CD8-positive, alpha-beta memory T cell (primary cell): ENCODE data around the gene PSMD1. TPM values are rescaled to one million over a fixed set of nuclear protein-coding genes. Genes with fewer than 3 reads are reported as not detected.

Source experiments
- CTCF ChIA-PET: fragments of 350-600 bp; sonication (Branson Sonifier 250); formaldehyde crosslinking; loops from one replicate; lab custom pipeline; 2021; ENCODE audit warnings: antibody characterized with exemption; lab: Charles Lee
- POLR2A ChIA-PET: fragments of 350-600 bp; sonication (Branson Sonifier 250); formaldehyde crosslinking; loops from one replicate; lab custom pipeline; 2021; ENCODE audit warnings: antibody characterized with exemption; lab: Charles Lee
- DNase-seq, 5 donors: peaks; one replicate each; pipeline versions ENCODE4 v3.0.0 to v3.0.0-alpha.2; 2020 to 2022; ENCODE audit warnings: mixed read lengths in 1 of 5
- H3K27ac ChIP-seq: one replicate; pipeline ENCODE4 v1.7.0; 2013; ENCODE audit warnings: low read depth, mild to moderate bottlenecking, low read length, moderate library complexity
- H3K27me3 ChIP-seq: 2 replicates; pipeline ENCODE4 v1.7.0; 2013; ENCODE audit warnings: low read length, mild to moderate bottlenecking; ENCODE audit not compliant: insufficient read depth, poor library complexity, severe bottlenecking
- H3K36me3 ChIP-seq: 2 replicates; pipeline ENCODE4 v1.7.0; 2013; ENCODE audit warnings: mild to moderate bottlenecking, low read length, moderate library complexity; ENCODE audit not compliant: insufficient read depth
- H3K4me1 ChIP-seq: 2 replicates; pipeline ENCODE4 v1.7.0; 2013; ENCODE audit warnings: mild to moderate bottlenecking, low read length, moderate library complexity; ENCODE audit not compliant: insufficient read depth
- H3K4me3 ChIP-seq: 2 replicates; pipeline ENCODE4 v1.7.0; 2013; ENCODE audit warnings: mild to moderate bottlenecking, low read length
- H3K9me3 ChIP-seq: 2 replicates; pipeline ENCODE4 v1.7.0; 2013; ENCODE audit warnings: mild to moderate bottlenecking, low read length
- H3K27ac Mint-ChIP-seq, 8 donors: one replicate each; pipeline ENCODE4 v1.8.0; 2020 to 2021; ENCODE audit warnings: mixed read lengths in 8 of 8, mild to moderate bottlenecking in 6 of 8, inconsistent platforms in 3 of 8, moderate library complexity in 3 of 8
- H3K27me3 Mint-ChIP-seq, 2 donors: one replicate each; pipeline ENCODE4 v1.8.0; 2020 to 2021; ENCODE audit warnings: mixed read lengths in 2 of 2, mild to moderate bottlenecking in 1 of 2, moderate library complexity in 1 of 2
- H3K36me3 Mint-ChIP-seq, 3 donors: one replicate each; pipeline ENCODE4 v1.8.0; 2020 to 2021; ENCODE audit warnings: mixed read lengths in 3 of 3, inconsistent platforms in 1 of 3, mild to moderate bottlenecking in 1 of 3
- H3K4me1 Mint-ChIP-seq, 3 donors: one replicate each; pipeline ENCODE4 v1.8.0; 2020 to 2021; ENCODE audit warnings: mixed read lengths in 3 of 3, inconsistent platforms in 1 of 3, mild to moderate bottlenecking in 1 of 3
- H3K4me3 Mint-ChIP-seq, 7 donors: one replicate each; pipeline ENCODE4 v1.8.0; 2020 to 2021; ENCODE audit warnings: mixed read lengths in 7 of 7, mild to moderate bottlenecking in 6 of 7, moderate library complexity in 4 of 7, inconsistent platforms in 2 of 7
- H3K9me3 Mint-ChIP-seq, 5 donors: one replicate each; pipeline ENCODE4 v1.8.0; 2020 to 2022; ENCODE audit warnings: mixed read lengths in 5 of 5, mild to moderate bottlenecking in 3 of 5, moderate library complexity in 2 of 5, inconsistent platforms in 1 of 5
- polyA plus RNA-seq: library from polyadenylated mRNA; unstranded; fragments of 300-500 nt; fragmentation: Illumina TruSeq; gene quantifications from one replicate; pipeline ENCODE4 v1.2.3, GENCODE V29; 2021
- total RNA-seq, 2 experiments: library from RNA; stranded (reverse); gene quantifications; one replicate each; pipeline ENCODE4 v1.2.3, GENCODE V29; 2021

The PSMD1 gene
- total and polyA plus RNA-seq, 3 experiments from 2014 or later = 60.6 to 176 (median 164) TPM

DNA sequence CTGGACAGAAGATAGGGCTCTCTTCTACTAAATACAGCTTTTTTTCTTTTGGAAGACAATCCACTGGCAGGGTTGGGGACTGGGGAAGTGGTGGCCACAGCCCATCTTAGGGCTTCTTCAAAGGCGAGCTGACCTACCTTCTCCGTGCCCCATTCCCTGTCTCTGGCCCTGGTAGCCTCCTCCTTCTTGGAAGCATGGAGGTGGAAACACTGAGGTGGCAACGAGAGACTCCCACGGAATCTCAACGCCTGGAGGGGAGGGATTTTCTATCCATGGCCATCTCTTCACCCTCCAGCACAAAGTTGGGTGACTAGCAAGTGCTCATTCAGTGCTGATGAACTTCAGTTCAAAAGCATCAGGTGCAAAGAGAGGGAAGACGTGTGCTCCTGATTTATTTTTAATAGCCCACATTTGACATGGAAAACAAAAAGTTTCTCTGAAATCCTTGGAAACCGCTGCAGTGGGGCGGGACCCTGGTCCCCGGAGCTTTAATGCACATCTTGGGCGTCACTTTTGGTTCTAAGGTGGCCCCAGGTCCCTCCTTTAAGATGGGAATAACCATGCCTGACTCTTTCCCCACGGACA is 141.1 kb downstream of the PSMD1 start:
- peak overlapping the region; percentile 50 to 87 (median 78) for H3K27ac Mint-ChIP-seq
- peak overlapping the region; percentile 90 to 99 (median 93) for H3K4me3 Mint-ChIP-seq
- H3K27me3 ChIP-seq = no peaks in the 10 kb centered on the region
- ChIA-PET CTCF (no interaction called here), POLR2A (no interaction called here)
- H3K9me3 Mint-ChIP-seq = no peaks in the 10 kb centered on the region
- peak overlapping the region; percentile 99 for H3K4me3 ChIP-seq
- H3K27me3 Mint-ChIP-seq = peaks cover 2 to 4% of the 10 kb centered on the region in 2 donors
- no peak for DNase-seq
- peaks cover 0 to 4% (median 0%) of the 10 kb centered on the region in 3 donors for H3K36me3 Mint-ChIP-seq
- no peaks in the 10 kb centered on the region for H3K36me3 ChIP-seq
- H3K4me1 ChIP-seq = peaks cover 11% of the 10 kb centered on the region
- peaks cover 11 to 16% (median 12%) of the 10 kb centered on the region in 3 donors for H3K4me1 Mint-ChIP-seq
- peak overlapping the region; percentile 35 for H3K27ac ChIP-seq
- H3K9me3 ChIP-seq = no peaks in the 10 kb centered on the region

- H3K4me3 Mint-ChIP-seq = peak within 1 kb of the TSS; percentile 90 to 99 (median 93)
- Histone ChIP-seq H3K36me3 (no peaks in the 10 kb centered on the region), H3K27ac (peak within 1 kb of the TSS; percentile 35), H3K27me3 (no peaks in the 10 kb centered on the region), H3K9me3 (no peaks in the 10 kb centered on the region), H3K4me1 (peaks cover 11% of the 10 kb centered on the region), H3K4me3 (peak within 1 kb of the TSS; percentile 99)
- DNase-seq = peak; percentile 58 to 78 (median 69)
- peaks cover 11 to 16% (median 12%) of the 10 kb centered on the region in 3 donors for H3K4me1 Mint-ChIP-seq
- ChIA-PET POLR2A (no interaction called here), CTCF (no interaction called here)
- peaks cover 0 to 4% (median 0%) of the 10 kb centered on the region in 3 donors for H3K36me3 Mint-ChIP-seq
- H3K27ac Mint-ChIP-seq = peak within 1 kb of the TSS; percentile 65 to 92 (median 80)
- H3K27me3 Mint-ChIP-seq = peaks cover 2 to 4% of the 10 kb centered on the region in 2 donors
- H3K9me3 Mint-ChIP-seq = no peaks in the 10 kb centered on the region
These were observed 141.9 kb downstream of the PSMD1 start, which contains the start of gene ARMC9 for GRCh38 chr2:231198291-231199173. ARMC9 (plus strand) TSS chr2:231198631; CDS start chr2:231206239, 7,608 bp downstream.

- Mint-ChIP-seq H3K4me3 (peak overlapping the region; percentile 84 to 93 (median 86)), H3K36me3 (peaks cover 0 to 4% (median 0%) of the 10 kb centered on the region in 3 donors), H3K4me1 (peaks cover 11 to 16% (median 12%) of the 10 kb centered on the region in 3 donors), H3K9me3 (no peaks in the 10 kb centered on the region), H3K27me3 (peaks cover under 1 to 2% of the 10 kb centered on the region in 2 donors), H3K27ac (peak overlapping the region in 7 of 8 donors; percentile 14 to 79 (median 70))
- DNase-seq = no peak
- no peaks in the 10 kb centered on the region for H3K27me3 ChIP-seq
- CTCF ChIA-PET = no interaction called here
- H3K27ac ChIP-seq = no peak overlapping the region
- peaks cover 11% of the 10 kb centered on the region for H3K4me1 ChIP-seq
- no peaks in the 10 kb centered on the region for H3K9me3 ChIP-seq
- POLR2A ChIA-PET = no interaction called here
- peak overlapping the region; percentile 99 for H3K4me3 ChIP-seq
- no peaks in the 10 kb centered on the region for H3K36me3 ChIP-seq
These were observed 142.6 kb downstream of the PSMD1 start for GRCh38 chr2:231199219-231199618.

- Mint-ChIP-seq H3K4me1 (peaks cover 11 to 16% (median 12%) of the 10 kb centered on the region in 3 donors), H3K27me3 (peaks cover 0 to 5% of the 10 kb centered on the region in 2 donors), H3K4me3 (peak overlapping the region in 2 of 7 donors; percentile 57 to 63), H3K9me3 (no peaks in the 10 kb centered on the region), H3K27ac (no peak overlapping the region), H3K36me3 (peaks cover 0 to 4% (median 0%) of the 10 kb centered on the region in 3 donors)
- Histone ChIP-seq H3K4me3 (no peak overlapping the region), H3K36me3 (no peaks in the 10 kb centered on the region), H3K27me3 (no peaks in the 10 kb centered on the region), H3K9me3 (no peaks in the 10 kb centered on the region), H3K4me1 (peaks cover 11% of the 10 kb centered on the region), H3K27ac (no peak overlapping the region)
- ChIA-PET POLR2A (no interaction called here), CTCF (no interaction called here)
- no peak for DNase-seq
These were observed 144.3 kb downstream of the PSMD1 start for GRCh38 chr2:231200805-231201474.

DNA sequence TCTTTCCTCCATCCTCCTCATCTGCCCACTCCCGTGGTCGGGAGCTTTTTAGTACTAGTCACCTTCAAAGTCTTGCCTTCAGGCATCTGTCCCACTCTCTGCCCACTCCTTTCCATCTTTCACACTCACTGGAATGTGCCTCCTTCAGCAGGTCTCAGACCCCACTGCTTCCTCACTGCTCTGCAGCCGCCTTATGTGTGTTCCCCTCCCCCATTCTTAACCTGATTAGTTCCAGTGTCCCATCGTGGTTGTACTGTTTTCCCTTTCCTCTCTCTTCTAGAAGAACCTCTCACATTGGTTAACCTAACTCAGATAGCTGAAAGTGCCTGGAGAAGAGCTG is 144.8 kb downstream of the PSMD1 start:
- Histone ChIP-seq H3K4me1 (peaks cover 11% of the 10 kb centered on the region), H3K4me3 (no peak overlapping the region), H3K27ac (no peak overlapping the region), H3K36me3 (no peaks in the 10 kb centered on the region), H3K9me3 (no peaks in the 10 kb centered on the region), H3K27me3 (no peaks in the 10 kb centered on the region)
- CTCF ChIA-PET = no interaction called here
- Mint-ChIP-seq H3K36me3 (peaks cover 0 to 4% (median 0%) of the 10 kb centered on the region in 3 donors), H3K4me1 (peaks cover 11 to 16% (median 12%) of the 10 kb centered on the region in 3 donors), H3K27me3 (peaks cover 0 to 5% of the 10 kb centered on the region in 2 donors), H3K4me3 (peak overlapping the region in 2 of 7 donors; percentile 57 to 63), H3K27ac (peak overlapping the region in 1 of 8 donors; percentile 5), H3K9me3 (no peaks in the 10 kb centered on the region)
- POLR2A ChIA-PET = no interaction called here
- no peak for DNase-seq

DNA sequence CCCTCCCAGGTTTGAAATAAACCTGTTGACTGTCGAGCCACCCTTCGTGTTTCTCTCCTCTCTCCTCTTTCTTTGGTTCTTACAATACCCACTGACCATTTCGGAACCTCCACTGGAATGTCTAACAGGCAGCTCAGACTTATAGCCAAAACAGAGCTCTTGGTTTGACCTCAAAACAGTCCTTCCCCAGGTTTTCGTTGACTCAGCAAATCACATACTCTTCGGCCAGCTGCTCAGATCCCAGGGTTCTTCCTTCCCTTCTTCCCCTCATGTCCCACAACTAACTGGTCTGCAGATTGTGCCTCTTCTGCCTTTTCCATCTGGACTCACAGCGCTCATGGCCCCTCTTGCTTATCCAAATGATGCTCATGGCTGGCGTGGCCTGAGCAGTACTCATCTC is 146.4 kb downstream of the PSMD1 start:
- peaks cover 0 to 5% of the 10 kb centered on the region in 2 donors for H3K27me3 Mint-ChIP-seq
- Histone ChIP-seq H3K36me3 (no peaks in the 10 kb centered on the region), H3K9me3 (no peaks in the 10 kb centered on the region), H3K27ac (no peak overlapping the region), H3K4me3 (no peak overlapping the region), H3K27me3 (no peaks in the 10 kb centered on the region), H3K4me1 (peaks cover 5% of the 10 kb centered on the region)
- peak overlapping the region in 1 of 7 donors; percentile 7 for H3K4me3 Mint-ChIP-seq
- no peak for DNase-seq
- no peak overlapping the region for H3K27ac Mint-ChIP-seq
- ChIA-PET CTCF (no interaction called here), POLR2A (no interaction called here)
- H3K36me3 Mint-ChIP-seq = peaks cover 0 to 3% (median 0%) of the 10 kb centered on the region in 3 donors
- no peaks in the 10 kb centered on the region for H3K9me3 Mint-ChIP-seq
- peaks cover 6 to 8% (median 6%) of the 10 kb centered on the region in 3 donors for H3K4me1 Mint-ChIP-seq

DNA sequence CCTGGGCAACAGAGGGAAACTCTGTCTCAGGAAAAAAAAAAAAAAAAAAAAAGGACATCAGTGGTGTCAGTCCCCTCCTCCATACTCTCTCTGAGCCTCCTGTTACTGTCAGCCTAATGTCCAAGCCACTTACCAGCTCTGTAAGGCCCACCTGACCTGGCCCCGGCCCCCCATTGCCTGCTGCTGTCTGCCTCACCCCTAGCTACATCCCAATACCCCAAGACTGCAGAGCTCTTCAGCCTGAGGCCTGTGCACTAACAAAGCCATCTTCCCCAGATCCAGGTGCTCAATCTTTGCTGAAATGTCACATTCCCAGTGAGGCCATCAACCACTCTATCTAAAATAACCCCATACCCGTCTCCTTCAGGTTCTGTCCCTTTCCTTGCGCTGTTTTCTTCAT is 147.5 kb downstream of the PSMD1 start:
- CTCF ChIA-PET = no interaction called here
- DNase-seq = no peak

More for the DNA sequence above, 147.5 kb downstream of the PSMD1 start:
- Mint-ChIP-seq H3K9me3 (no peaks in the 10 kb centered on the region), H3K27me3 (peaks cover 0 to 7% of the 10 kb centered on the region in 2 donors), H3K4me3 (peak overlapping the region in 1 of 7 donors; percentile 23), H3K36me3 (peaks cover 0 to 2% (median 2%) of the 10 kb centered on the region in 3 donors), H3K27ac (peak overlapping the region in 1 of 8 donors; percentile 27), H3K4me1 (peaks cover 2% of the 10 kb centered on the region in 3 donors)
- Histone ChIP-seq H3K4me3 (no peak overlapping the region), H3K36me3 (no peaks in the 10 kb centered on the region), H3K9me3 (no peaks in the 10 kb centered on the region), H3K27ac (no peak overlapping the region), H3K4me1 (peaks cover under 1% of the 10 kb centered on the region), H3K27me3 (no peaks in the 10 kb centered on the region)
- POLR2A ChIA-PET = no interaction called here
